HG03196 (cell line): Measurements from ENCODE around the gene SNX15.
"Not testable (repeated sequence)": the region's sequence is repeated elsewhere in the genome, so short reads cannot be mapped to it uniquely, and the experiment has no call there.

Experiments used
- ATAC-seq: cut with Tn5 transposase; IDR thresholded peaks from one replicate; pipeline ENCODE4 v1.9.1; 2021; ENCODE audit not compliant: unreplicated experiment

SNX15 gene, protein sequence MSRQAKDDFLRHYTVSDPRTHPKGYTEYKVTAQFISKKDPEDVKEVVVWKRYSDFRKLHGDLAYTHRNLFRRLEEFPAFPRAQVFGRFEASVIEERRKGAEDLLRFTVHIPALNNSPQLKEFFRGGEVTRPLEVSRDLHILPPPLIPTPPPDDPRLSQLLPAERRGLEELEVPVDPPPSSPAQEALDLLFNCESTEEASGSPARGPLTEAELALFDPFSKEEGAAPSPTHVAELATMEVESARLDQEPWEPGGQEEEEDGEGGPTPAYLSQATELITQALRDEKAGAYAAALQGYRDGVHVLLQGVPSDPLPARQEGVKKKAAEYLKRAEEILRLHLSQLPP

GRCh38 chr11:65027213-65028067 is at the start of gene SNX15:
Gene SNX15 (plus strand): TSS chr11:65027439. CDS start chr11:65027538, 99 bp downstream.
- peak; percentile 77 for ATAC-seq

DNA sequence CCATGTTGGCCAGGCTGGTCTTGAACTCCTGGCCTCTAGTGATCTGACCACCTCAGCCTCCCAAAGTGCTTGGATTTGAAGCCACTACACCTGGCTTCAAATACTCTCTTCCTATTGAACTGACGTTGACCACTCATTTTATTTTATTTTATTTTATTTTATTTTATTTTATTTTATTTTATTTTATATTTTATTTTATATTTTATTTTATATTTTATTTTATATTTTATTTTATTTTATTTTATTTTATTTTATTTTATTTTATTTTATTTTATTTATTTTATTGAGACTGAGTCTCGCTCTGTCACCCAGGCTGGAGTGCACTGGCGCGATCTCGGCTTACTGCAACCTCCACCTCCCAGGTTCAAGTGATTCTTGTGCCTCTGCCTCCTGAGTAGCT is 43.9 kb upstream of the SNX15 start:
- ATAC-seq, result not testable (repeated sequence)

DNA sequence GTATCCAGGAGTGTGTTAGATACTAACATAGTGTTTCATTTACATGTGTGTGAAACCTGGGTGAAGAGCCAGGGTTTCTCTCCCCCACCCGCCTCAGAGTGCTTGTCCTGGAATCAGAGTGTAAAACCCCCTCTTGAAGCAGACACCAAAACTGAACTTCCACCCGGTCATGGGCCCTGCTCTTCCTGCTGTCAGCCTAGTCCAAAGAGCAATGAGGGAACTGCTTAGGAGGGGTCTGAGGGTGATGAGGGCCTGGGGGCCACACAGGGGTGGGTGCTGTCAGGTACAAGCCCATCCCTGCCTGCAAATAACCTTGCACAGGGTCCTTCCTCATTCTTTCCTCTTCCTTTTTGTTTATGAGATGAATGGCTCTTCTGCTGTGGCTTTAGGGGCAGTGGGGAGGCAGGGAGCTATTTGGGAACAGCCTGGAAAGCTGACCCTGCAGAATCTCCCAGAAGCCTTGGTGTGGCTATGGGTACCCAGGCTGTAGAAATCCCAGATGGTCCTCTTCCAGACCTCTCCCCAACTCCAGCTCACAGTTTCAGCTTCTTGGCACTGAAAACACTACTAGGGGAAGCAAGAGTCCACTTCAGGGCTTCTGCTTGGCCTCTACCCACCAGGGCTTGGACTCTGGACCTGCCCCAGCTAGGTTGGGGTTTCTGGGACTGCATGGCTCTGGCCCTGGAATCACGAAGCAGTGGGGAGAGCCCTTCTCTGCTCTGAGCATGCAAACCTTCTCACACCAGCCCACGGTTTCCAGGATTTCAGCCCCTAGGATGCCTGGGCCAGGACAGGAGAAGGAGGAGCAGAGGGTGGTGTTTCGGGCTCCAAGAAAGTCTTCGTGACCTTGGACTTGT is 39.0 kb upstream of the SNX15 start:
- ATAC-seq, result no peak

DNA sequence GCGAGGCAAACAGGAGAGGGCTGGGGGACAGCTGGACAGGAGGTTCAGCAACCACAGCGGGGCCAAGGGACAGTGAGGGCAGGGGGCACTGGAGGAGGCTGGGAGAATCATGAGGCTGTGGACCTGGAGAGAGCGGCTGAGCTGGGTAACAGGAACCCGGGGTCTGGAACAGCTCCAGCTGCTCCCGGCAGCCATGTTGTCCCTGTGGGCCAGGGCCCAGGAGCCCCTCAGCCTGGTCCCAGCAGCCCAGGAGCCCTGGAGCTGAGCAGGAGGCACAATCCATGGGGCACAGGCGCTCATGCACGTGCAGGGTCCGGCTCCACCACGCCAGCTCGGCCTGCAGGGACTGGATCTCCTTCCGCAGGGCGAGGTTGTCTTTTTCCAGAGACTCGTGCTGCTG is 37.8 kb upstream of the SNX15 start:
- no peak for ATAC-seq

GRCh38 chr11:64990222-64990923 is 36.9 kb upstream of the SNX15 start:
- ATAC-seq, result no peak

DNA sequence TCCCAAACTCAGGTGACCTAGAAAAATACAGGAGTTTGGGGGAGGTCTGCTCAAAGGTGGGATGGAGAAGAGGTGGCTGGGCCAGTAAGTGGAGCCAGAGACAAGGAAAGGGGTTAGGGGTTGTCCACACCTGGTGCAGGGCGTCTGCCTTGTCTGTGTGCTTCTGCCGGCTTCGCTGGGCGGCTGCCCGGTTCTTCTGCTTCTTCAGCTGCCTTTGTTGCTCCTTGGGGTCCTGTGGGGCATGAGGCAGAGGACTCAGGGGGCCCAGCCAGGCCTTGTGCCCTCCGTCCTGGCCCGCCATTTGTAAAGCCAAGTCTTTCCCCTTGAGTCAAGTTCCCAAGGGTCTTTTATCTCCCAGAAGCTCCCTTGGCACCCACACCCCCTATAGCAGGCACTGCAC is 32.9 kb upstream of the SNX15 start:
- no peak for ATAC-seq

DNA sequence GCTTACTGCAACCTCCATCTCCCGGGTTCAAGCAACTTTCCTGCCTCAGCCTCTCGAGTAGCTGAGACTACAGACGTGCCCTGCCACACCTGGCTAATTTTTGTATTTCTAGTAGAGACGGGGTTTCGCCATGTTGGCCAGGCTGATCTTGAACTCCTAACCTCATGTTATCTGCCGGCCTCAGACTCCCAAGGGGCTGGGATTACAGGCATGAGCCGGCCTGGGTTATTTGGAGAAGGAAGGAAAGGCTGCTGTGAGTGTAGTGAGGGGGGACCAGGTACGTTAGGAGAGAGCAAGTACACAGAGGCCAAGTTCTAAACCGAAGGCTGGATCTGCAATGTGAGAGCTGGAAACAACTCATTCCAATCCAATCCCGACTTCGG is 30.9 kb upstream of the SNX15 start:
- ATAC-seq, result no peak

DNA sequence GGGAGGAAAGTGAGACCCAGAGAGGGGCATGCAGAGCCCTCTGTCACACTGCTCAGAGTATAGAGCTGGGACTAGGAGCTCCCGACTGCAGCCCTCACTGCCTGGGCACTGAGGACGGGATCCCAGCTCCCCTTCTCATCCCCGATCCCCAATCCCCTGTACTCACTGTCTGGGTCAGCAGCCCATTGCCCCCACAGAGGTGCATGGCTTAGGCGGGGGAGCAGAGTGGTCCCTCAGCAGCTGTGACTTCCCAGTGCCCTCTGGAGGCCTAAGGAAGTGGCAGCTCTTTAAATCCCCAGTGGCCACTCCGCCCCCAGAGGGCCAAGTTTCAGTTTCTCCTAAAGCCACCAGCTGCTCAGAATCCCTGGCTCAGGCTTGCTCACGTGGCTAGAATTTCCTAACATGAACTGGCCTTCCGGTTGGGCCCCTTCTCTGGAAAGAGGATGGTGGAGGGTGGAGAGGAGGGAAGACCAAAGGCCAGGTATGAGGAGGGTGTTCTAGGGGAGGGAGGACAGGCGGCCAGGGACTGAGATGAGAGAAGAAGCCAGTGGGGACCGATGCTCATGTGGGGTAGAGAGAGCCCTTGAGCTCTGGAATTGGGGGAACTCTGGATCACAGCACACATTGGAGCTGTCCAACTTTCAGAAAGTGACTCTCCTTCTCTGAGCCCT is 30.4 kb upstream of the SNX15 start, which contains the start of gene BATF2:
BATF2 (minus strand) TSS at position 262 of the 671 bp plus-strand sequence; CDS start at position 205, 57 bp downstream.
- peak; percentile 74 for ATAC-seq

GRCh38 chr11:64998141-64998540 is 29.1 kb upstream of the SNX15 start:
- ATAC-seq, result no peak

DNA sequence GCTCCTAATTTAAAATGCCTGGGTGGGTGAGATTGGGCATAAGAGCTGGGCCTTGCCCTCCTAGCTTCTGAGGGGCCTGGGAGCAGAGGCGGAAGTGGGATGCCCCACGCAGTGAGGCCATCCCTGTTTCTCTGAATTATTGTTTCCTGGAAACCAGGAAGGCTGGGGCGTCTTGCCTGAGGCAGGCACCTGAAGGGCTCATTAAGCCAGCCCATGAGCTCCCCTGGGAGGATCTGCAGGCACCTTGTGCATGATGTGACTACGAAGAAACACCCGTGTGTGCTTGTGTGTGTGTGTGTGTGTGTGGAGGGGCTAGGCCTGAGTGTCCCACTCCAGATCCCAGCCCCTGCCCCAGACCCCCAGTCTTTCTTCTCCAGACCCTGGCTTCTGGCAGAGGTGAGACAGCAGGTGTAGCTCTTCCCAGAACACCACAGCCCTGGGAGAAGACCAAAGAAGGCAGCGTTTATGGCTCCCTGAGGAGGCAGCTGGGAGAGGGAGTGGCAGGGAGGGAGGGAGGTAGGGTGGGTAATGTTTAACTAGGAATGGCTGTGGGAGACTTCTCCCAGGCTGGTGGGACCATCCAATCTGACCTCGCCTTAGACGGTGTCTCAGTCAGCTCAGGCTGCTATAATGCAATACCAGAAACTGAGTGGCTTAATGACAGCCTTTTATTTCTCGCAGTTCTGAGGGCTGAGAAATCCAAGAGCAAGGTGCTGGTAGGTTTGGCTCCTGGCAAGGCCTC is 28.4 kb upstream of the SNX15 start:
- ATAC-seq, result no peak

- no peak for ATAC-seq
Measured at GRCh38 chr11:64999478-64999877, 27.8 kb upstream of the SNX15 start.

DNA sequence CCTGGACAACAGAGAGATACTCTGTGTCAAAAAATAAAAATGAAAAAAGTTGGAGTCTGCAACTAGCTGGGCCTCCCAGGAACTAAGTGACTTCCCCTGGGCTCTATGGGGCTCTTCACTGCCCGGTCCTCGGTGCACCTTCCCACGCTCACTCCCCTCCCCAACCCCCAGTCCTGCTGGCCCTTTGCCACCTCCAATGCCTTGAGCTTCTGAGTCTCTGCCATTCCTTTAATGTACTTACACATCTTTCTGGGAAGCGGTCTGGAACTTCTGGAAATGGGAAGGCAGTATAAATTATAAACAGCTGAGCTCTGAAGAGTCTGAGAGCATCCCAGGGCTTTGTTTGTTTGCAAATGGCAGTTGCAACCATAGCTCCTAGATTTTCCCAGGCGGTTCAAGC is 24.5 kb upstream of the SNX15 start:
- no peak for ATAC-seq

DNA sequence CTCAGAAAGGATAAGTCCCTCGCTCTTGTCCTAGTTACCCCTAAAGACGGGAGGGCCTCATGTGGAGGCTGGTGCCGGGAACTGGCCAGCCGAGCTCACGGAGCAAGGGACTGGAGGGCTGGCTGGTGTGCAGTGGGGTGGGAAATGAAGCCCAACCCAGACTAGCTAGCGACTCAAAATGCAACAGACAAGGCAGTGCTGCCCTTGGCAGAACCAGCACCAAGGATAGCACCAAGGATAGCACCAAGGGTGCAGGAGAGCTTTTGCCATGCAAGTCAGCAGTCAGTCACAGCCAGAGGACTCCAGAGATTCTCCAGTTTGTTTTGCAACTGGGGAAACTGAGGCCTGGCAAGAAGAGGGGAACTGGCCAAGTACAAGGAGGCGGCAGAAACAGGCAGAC is 24.0 kb upstream of the SNX15 start:
- ATAC-seq, result no peak

DNA sequence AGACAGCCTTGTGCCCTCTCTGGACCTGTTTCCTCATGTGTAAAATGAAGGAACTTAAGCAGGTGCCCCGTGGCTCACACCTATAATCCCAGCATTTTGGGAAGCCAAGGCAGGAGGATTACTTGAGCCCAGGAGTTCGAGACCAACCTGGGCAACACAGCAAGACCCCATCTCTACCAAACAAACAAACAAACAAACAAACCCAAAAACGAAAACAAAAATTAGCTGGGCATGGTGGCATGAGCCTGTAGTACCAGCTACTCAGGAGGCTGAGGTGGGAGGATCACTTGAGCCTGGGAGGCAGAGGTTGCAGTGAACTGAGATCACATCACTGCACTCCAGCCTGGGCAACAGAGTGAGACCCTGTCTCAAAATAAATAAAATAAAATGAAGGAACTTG is 23.3 kb upstream of the SNX15 start:
- ATAC-seq, result not testable (repeated sequence)

DNA sequence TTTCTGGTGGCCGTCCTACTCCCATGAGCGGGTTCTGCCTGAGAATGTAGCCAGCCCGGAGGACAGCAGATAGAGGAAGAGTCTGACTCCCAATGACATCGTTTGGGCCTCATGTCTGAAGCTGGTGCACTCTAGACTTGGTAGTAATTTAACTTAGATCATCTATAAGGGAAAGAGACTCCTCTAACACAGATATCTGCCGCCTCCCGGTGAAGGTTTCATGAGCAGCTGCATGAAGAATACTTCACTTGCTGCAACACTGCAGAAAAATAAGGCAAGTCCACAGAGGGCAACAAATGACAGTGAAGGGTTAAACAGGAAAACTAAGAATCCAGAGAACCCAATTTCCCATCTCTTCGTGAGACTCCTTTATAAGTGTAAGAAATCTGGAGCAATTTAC is 19.2 kb upstream of the SNX15 start:
- ATAC-seq, result no peak

DNA sequence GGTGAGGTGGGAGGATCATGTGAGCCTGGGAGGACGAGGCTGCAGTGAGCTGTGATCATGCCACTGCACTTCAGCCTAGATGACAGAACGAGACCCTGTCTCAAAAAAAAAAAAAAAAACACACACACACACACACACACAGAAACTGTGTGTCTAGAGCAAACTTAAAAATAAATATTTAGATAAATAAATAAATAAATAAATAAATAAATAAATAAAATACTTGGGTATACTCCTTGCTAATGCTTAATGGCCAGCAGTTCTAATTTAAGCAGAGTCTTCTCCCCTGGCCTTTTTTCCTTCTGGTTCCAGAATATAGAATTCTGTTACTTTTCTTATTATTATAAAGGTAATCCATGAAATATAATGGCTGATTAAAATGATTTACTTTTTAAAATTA is 18.4 kb upstream of the SNX15 start:
- no peak for ATAC-seq

DNA sequence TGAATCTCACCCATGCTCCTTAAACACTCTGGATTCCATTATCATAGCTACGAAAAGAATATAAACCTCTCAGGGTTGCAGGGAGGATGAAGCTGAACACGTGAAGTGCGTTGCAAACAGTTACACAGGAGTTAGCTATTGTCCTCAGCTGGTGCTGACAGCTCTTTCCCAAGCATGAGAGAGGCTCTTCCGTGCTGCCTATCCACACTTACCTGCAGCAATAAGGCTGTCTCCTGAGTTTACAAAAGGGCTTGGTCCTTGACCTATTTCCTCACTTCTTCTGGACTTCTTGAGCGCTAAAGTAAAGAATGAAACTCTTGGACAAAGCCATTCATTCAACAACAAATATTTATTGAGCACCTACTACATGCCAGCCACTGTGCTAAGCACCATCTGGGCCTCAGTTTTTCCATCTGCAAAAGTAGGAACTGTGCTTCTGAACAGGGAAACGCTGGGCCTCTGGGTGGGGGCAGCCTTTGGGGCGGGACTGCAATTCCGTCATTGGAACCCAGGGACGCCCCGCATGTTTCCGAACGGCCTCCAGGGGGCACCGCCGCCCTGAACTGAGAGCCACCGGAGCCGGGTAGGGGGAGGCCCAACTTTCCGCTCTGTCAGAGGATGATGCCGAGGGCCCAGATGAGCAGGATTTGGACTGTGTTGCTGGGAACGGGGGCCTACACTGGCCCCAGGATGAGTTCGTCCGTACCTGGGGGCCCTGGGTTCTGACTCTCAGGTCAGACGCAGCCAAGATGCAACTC is 13.9 kb upstream of the SNX15 start:
- peak; percentile 73 for ATAC-seq

DNA sequence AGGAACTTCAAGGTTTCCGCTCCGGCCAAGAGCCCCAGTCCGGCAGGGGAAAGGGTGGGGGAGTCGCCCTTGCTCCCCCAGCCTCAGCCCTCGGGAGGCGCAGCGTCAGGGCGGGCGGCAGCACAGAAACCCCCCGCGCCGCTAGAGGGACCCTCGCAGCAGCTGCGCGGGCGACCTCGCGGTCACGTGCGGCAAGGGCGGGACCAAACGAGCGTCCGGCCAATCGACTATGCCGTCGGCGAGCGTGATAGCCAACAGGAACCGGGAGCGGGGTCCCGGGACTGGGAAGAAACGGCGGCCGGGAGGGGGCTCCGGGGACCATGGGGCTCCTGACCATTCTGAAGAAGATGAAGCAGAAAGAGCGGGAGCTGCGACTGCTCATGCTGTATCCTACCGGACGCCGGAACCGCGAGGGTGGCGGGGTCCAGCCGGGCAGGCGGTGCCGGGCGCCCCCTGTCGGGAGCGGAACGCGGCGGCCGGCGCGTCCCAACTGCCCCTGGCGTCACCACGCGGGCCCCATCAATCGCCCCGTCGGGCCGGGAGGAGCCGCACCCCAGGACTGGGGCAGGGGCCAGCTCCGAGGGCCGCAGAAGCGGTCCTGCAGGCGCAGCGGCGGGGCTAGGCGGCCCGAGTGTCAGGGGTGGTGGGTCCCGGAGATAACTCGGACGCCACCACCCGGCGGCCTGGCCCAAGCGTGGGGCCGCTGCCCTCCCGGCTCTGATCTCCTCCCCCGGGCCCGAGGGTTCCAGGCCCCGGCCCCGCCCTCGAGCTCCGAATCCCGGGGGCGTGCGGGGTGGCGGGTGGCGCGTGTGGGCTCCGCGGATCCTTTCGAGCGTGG is 13.1 kb upstream of the SNX15 start, which contains the start of gene ARL2:
ARL2 (plus strand) TSS at position 273 of the 838 bp plus-strand sequence; CDS start at position 321, 48 bp downstream.
- peak; percentile 68 for ATAC-seq
